K562 (cell line): Measurements from ENCODE around the gene GRIA1. TPM values are rescaled to one million over a fixed set of nuclear protein-coding genes. Genes with fewer than 3 reads are reported as not detected.

Experiments used
- ATAC-seq: fragments of 200-7000 bp; cut with Tn5 transposase; 3 replicates; pipeline ENCODE4 v1.9.1; 2020; ENCODE audit warnings: moderate library complexity
- BruUV-seq: library from RNA; stranded (reverse); fragments of 400-500 nt; replicated peaks from 2 replicates; lab custom pipeline; 2021; lab: Mats Ljungman, UMichigan
- CTCF ChIA-PET: fragments of 300-600 bp; formaldehyde crosslinking; extraction: SDS; loops from one replicate; lab custom pipeline; 2021; ENCODE audit warnings: low intra/inter-chr PET ratio; lab: Yijun Ruan, JAX
- POLR2A ChIA-PET: fragments of 300-600, 350-650 bp; sonication (Branson Sonifier 250); formaldehyde crosslinking; extraction: SDS; loops from one replicate; lab custom pipeline; 2021; ENCODE audit warnings: antibody characterized with exemption, inconsistent platforms; lab: Yijun Ruan, JAX
- DNase-seq, 4 experiments: peaks; one replicate each; pipeline versions ENCODE4 v3.0.0 to v3.0.0-alpha.2; 2011 to 2018; ENCODE audit warnings: low spot score in 3 of 4, mixed read lengths in 3 of 4; ENCODE audit errors: extremely low read depth in 1 of 4
- FAIRE-seq: peaks from 2 replicates; lab custom pipeline; 2011; peaks lifted over from hg19 to GRCh38; lab: Jason Lieb, UNC
- H2AFZ ChIP-seq: 2 replicates; pipeline ENCODE4 v1.6.0; 2011; ENCODE audit warnings: low read depth, low read length, control low read depth, inconsistent platforms
- H3K27ac ChIP-seq: fragments of 200-600 bp; 3 replicates; pipeline ENCODE4 v1.8.0; 2011; ENCODE audit warnings: low read depth, mild to moderate bottlenecking, control low read depth, inconsistent platforms, low read length, moderate library complexity, mixed read lengths; ENCODE audit errors: extremely low read depth
- H3K27me3 ChIP-seq, 2 experiments: fragments of 300-600 bp in 1 of 2; 2 replicates in 1 of 2; 3 replicates in 1 of 2; pipeline versions ENCODE4 v1.6.0 to v1.8.0; 2011; ENCODE audit warnings: inconsistent platforms in 2 of 2, low read length in 2 of 2, mild to moderate bottlenecking in 1 of 2, mixed read lengths in 1 of 2, moderate library complexity in 1 of 2; ENCODE audit not compliant: control insufficient read depth in 2 of 2, insufficient read depth in 2 of 2
- H3K36me3 ChIP-seq: fragments of 300-600 bp; 3 replicates; pipeline ENCODE4 v1.8.0; 2011; ENCODE audit warnings: mild to moderate bottlenecking, low read length, inconsistent platforms; ENCODE audit not compliant: control insufficient read depth, insufficient read depth
- H3K4me1 ChIP-seq, 2 experiments: fragments of 200-600 bp in 1 of 2; replicated peaks in 1 of 2; 2 replicates in 1 of 2; 3 replicates in 1 of 2; pipeline versions ENCODE4 v1.5.1 to v1.8.0; 2011; ENCODE audit warnings: inconsistent platforms in 2 of 2, low read length in 2 of 2, mild to moderate bottlenecking in 1 of 2, mixed read lengths in 1 of 2, moderate library complexity in 1 of 2; ENCODE audit not compliant: control insufficient read depth in 2 of 2, insufficient read depth in 2 of 2
- H3K4me2 ChIP-seq: 2 replicates; pipeline ENCODE4 v1.6.1; 2011; ENCODE audit warnings: low read length, control low read depth, inconsistent platforms, mixed read lengths; ENCODE audit not compliant: insufficient read depth
- H3K4me3 ChIP-seq: fragments of 200-600 bp; sonication (generic), shearing (Covaris generic); 2 replicates; pipeline ENCODE4 v1.5.1; 2016; ENCODE audit warnings: control low read depth, inconsistent platforms
- H3K79me2 ChIP-seq: fragments of 200-600 bp; 3 replicates; pipeline ENCODE4 v1.8.0; 2011; ENCODE audit warnings: low read length, inconsistent platforms; ENCODE audit not compliant: control insufficient read depth, insufficient read depth
- H3K9ac ChIP-seq, 2 experiments: 2 replicates each; pipeline versions ENCODE4 v1.6.0 to v1.6.1; 2011; ENCODE audit warnings: low read depth in 2 of 2, low read length in 2 of 2, control low read depth in 1 of 2, inconsistent platforms in 1 of 2, mild to moderate bottlenecking in 1 of 2, mixed read lengths in 1 of 2; ENCODE audit not compliant: insufficient read depth in 1 of 2
- H3K9me1 ChIP-seq: one replicate; pipeline ENCODE4 v1.6.0; 2011; ENCODE audit warnings: inconsistent platforms, mild to moderate bottlenecking, low read length, moderate library complexity; ENCODE audit not compliant: control insufficient read depth, insufficient read depth
- H3K9me3 ChIP-seq: replicated peaks from 2 replicates; pipeline ENCODE4 v1.5.1; 2011; ENCODE audit warnings: low read depth, low read length, inconsistent platforms; ENCODE audit not compliant: control insufficient read depth, insufficient read depth
- H4K20me1 ChIP-seq: replicated peaks from 2 replicates; pipeline ENCODE4 v1.6.1; 2011; ENCODE audit warnings: low read length, inconsistent platforms, mixed read lengths; ENCODE audit not compliant: control insufficient read depth, insufficient read depth
- CTCF ChIP-seq, 3 experiments: IDR thresholded peaks in 2 of 3; conservative IDR thresholded peaks in 1 of 3; 2 replicates each; pipeline ENCODE4 v1.5.1; 2011 to 2012; ENCODE audit warnings: low read length in 3 of 3, mild to moderate bottlenecking in 3 of 3, control low read depth in 2 of 3, improper control_type of control experiment in 1 of 3, inconsistent platforms in 1 of 3, low read depth in 1 of 3, mixed read lengths in 1 of 3, moderate library complexity in 1 of 3; ENCODE audit not compliant: insufficient read depth in 2 of 3
- KDM1A ChIP-seq, 2 experiments: fragments of 450-650 bp; IDR thresholded peaks; 2 replicates each; pipeline ENCODE4 v1.6.1; 2016; ENCODE audit warnings: mild to moderate bottlenecking in 2 of 2
- MLX ChIP-seq, 2 experiments: fragments of 450-650 bp in 1 of 2; sonication (generic) in 1 of 2; formaldehyde crosslinking; conservative IDR thresholded peaks; 2 replicates each; pipeline versions ENCODE4 v1.4.0 to v1.8.1; 2020 to 2022; ENCODE audit warnings: mild to moderate bottlenecking in 1 of 2, missing genetic modification reagents in 1 of 2
- PML ChIP-seq: IDR thresholded peaks from 2 replicates; pipeline ENCODE4 v1.6.1; 2012; ENCODE audit warnings: low read length, inconsistent platforms
- RB1 ChIP-seq: fragments of 450-650 bp; IDR thresholded peaks from 2 replicates; pipeline ENCODE4 v1.6.1; 2017; ENCODE audit warnings: low read depth, mild to moderate bottlenecking
- RNF219 ChIP-seq: fragments of 250-450 bp; sonication (Bioruptor Pico); IDR thresholded peaks from 2 replicates; pipeline ENCODE4 v1.5.0; 2022; ENCODE audit warnings: mild to moderate bottlenecking
- SRF ChIP-seq, 2 experiments: fragments of 250-450, 450-650 bp in 1 of 2; sonication (Bioruptor Pico) in 1 of 2; sonication (generic) in 1 of 2; formaldehyde crosslinking; IDR thresholded peaks; 2 replicates each; pipeline versions ENCODE4 v1.5.0 to v1.5.1; 2020 to 2022; ENCODE audit warnings: mild to moderate bottlenecking in 1 of 2, missing genetic modification reagents in 1 of 2
- ZNF121 ChIP-seq: sonication (generic); formaldehyde crosslinking; conservative IDR thresholded peaks from 2 replicates; pipeline ENCODE4 v1.8.0; 2022; ENCODE audit warnings: missing genetic modification reagents
- ZNF778 ChIP-seq: fragments of 450-650 bp; formaldehyde crosslinking; IDR thresholded peaks from 2 replicates; pipeline ENCODE4 v1.4.0; 2020; ENCODE audit warnings: mild to moderate bottlenecking, moderate library complexity
- WGBS: fragments of 100-300 bp; shearing (Covaris generic); methylation state at CpG from one replicate; pipeline ENCODE4 v1.1.6; 2016; ENCODE audit warnings: low coverage, mixed read lengths; ENCODE audit not compliant: insufficient coverage; ENCODE audit errors: missing lambda C conversion rate; 5-methylcytosine and 5-hydroxymethylcytosine counted together
- in situ Hi-C: fragments of 300-500 bp; cut with MboI; formaldehyde crosslinking; loops from 4 replicates; pipeline ENCODE4 v1.15.0; 2018; ENCODE audit warnings: inconsistent platforms, mixed read lengths
- intact Hi-C: fragments of 100-400 bp; cut with micrococcal nuclease; formaldehyde crosslinking; loops from 2 replicates; pipeline ENCODE4 v1.14.2; 2022
- polyA plus RNA-seq, 8 experiments: library from polyadenylated mRNA; depleted of rRNA in 4 of 8; stranded (reverse) in 5 of 8; unstranded in 3 of 8; fragments of >200 nt; fragmentation: Nextera tagmentation in 2 of 8; fragmentation: Illumina TruSeq in 1 of 8; extraction: Ambion mirVana in 2 of 8; extraction: Trizol in 1 of 8; gene quantifications; 2 replicates each; pipeline versions ENCODE4 v1.2.1 to v1.2.3, GENCODE V29; 2011 to 2014; ENCODE audit warnings: inconsistent platforms in 1 of 8, missing spikeins in 1 of 8
- total RNA-seq, 7 experiments: library from RNA; depleted of rRNA in 6 of 7; stranded (reverse); fragments of >200 nt in 6 of 7; fragmentation: Illumina TruSeq in 2 of 7; extraction: Trizol in 2 of 7; gene quantifications; 2 replicates each; pipeline versions ENCODE4 v1.2.1 to v1.2.3, GENCODE V29; 2011 to 2021; ENCODE audit warnings: low replicate concordance in 1 of 7

GRIA1 gene
- total and polyA plus RNA-seq, 9 of the 15 experiments (the other 6 are each of a cell fraction or from before 2014, with no cell fraction given), result not detected

- DNase-seq (no peak), ATAC-seq (no peak), FAIRE-seq (no peak)
- Histone ChIP-seq H3K79me2 (no peaks in the 10 kb centered on the region), H3K36me3 (no peaks in the 10 kb centered on the region), H3K27ac (no peak overlapping the region), H3K9ac (no peak overlapping the region), H3K27me3 (no peaks in the 10 kb centered on the region), H2AFZ (no peak overlapping the region), H3K9me1 (no peaks in the 10 kb centered on the region), H3K4me2 (no peak overlapping the region), H3K4me3 (no peak overlapping the region), H3K9me3 (no peaks in the 10 kb centered on the region), H3K4me1 (no peaks in the 10 kb centered on the region), H4K20me1 (no peaks in the 10 kb centered on the region)
- no TSS peak for BruUV-seq
- 0% methylated on average over 2 of the region's 3 CpGs for WGBS
- intact Hi-C loops (no loop called here), in situ Hi-C loops (no loop called here)
- no peak for TF ChIP-seq KDM1A (IDR thresholded peaks at IDR 0.05)
- TF ChIP-seq SRF (CRISPR knock-in tag; IDR thresholded peaks at IDR 0.05), result no peak
- no peak for TF ChIP-seq RB1
- TF ChIP-seq CTCF (IDR thresholded peaks at IDR 0.05 in 2 of 3, conservative IDR thresholded peaks at IDR 0.05 in 1 of 3; ENCODE audit: insufficient read depth in 2 of 3, low read depth in 1 of 3, low read length in 3 of 3), result no peak
- no peak for TF ChIP-seq MLX (CRISPR knock-in tag; conservative IDR thresholded peaks at IDR 0.05)
- TF ChIP-seq ZNF121 (CRISPR knock-in tag), result no peak
- no peak for TF ChIP-seq PML
- TF ChIP-seq RNF219 (CRISPR knock-in tag), result no peak
- TF ChIP-seq ZNF778 (CRISPR knock-in tag), result no peak
- CTCF ChIA-PET, result no interaction called here
- POLR2A ChIA-PET, result no interaction called here
Measured at GRCh38 chr5:153584960-153585359, 94.5 kb downstream of the GRIA1 start.
